Suprapubic skin (tissue), 4 donors: ENCODE data around the gene DKK3. TPM values are rescaled to one million over a fixed set of nuclear protein-coding genes. Genes with fewer than 3 reads are reported as not detected.

Experiments
- DNase-seq, 2 donors: peaks; one replicate each; pipeline ENCODE4 v3.0.0-alpha.2; 2019; ENCODE audit warnings: low spot score in 2 of 2
- H3K27ac ChIP-seq: fragments of 200-600 bp; sonication (generic); one replicate; pipeline ENCODE4 v1.5.1; 2019
- H3K27me3 ChIP-seq: fragments of 200-600 bp; sonication (generic); one replicate; pipeline ENCODE4 v1.5.1; 2019
- H3K36me3 ChIP-seq: fragments of 200-600 bp; sonication (generic); one replicate; pipeline ENCODE4 v1.5.1; 2019
- H3K4me1 ChIP-seq: fragments of 200-600 bp; sonication (generic); one replicate; pipeline ENCODE4 v1.5.1; 2019
- H3K4me3 ChIP-seq: fragments of 200-600 bp; sonication (generic); one replicate; pipeline ENCODE4 v1.5.1; 2019; ENCODE audit warnings: mild to moderate bottlenecking
- H3K9me3 ChIP-seq: fragments of 200-600 bp; sonication (generic); one replicate; pipeline ENCODE4 v1.5.1; 2019
- CTCF ChIP-seq, 2 donors: fragments of 200-600 bp in 1 of 2; fragments of 450-650 bp in 1 of 2; sonication (generic) in 1 of 2; IDR thresholded peaks; one replicate each; pipeline ENCODE4 v1.5.1; 2016 to 2019; ENCODE audit warnings: antibody characterized with exemption in 2 of 2, mild to moderate bottlenecking in 1 of 2, moderate library complexity in 1 of 2
- EP300 ChIP-seq: sonication (generic); formaldehyde crosslinking; IDR thresholded peaks from one replicate; pipeline ENCODE4 v1.6.1; 2017; ENCODE audit warnings: antibody characterized with exemption
- POLR2A ChIP-seq, 2 donors: fragments of 450-650 bp; IDR thresholded peaks; one replicate each; pipeline ENCODE4 v1.6.1; 2017; ENCODE audit warnings: antibody characterized with exemption in 2 of 2, mild to moderate bottlenecking in 2 of 2, moderate library complexity in 2 of 2
- POLR2AphosphoS5 ChIP-seq, 3 donors: sonication (generic); formaldehyde crosslinking; IDR thresholded peaks; one replicate each; pipeline ENCODE4 v1.6.1; 2017; ENCODE audit warnings: antibody characterized with exemption in 3 of 3
- WGBS: methylation state at CpG from one replicate; pipeline ENCODE4 v1.1.5; 2018; 5-methylcytosine and 5-hydroxymethylcytosine counted together
- total RNA-seq, 4 donors: library from RNA; depleted of rRNA; stranded (reverse); fragments of >200 nt; gene quantifications; one replicate each; pipeline ENCODE4 v1.1.0, GENCODE V29; 2016

DKK3 gene
- total RNA-seq = 100 to 1,000 TPM; 105 to 152 (median 137) TPM

GRCh38 chr11:12007769-12008737, at the start of gene DKK3:
Gene DKK3 (minus strand): TSS chr11:12008626. CDS start chr11:12008582, 44 bp downstream.
- Histone ChIP-seq H3K9me3 (no peaks in the 10 kb centered on the region), H3K4me3 (peak within 1 kb of the TSS; percentile 56), H3K36me3 (no peaks in the 10 kb centered on the region), H3K27me3 (peaks cover 26% of the 10 kb centered on the region), H3K4me1 (peaks cover 37% of the 10 kb centered on the region), H3K27ac (peak within 1 kb of the TSS; percentile 67)
- WGBS = 25% methylated on average over 20 of the region's 71 CpGs
- peak in 1 of 2 donors; percentile 71 for DNase-seq
- no peak for TF ChIP-seq EP300
- TF ChIP-seq POLR2AphosphoS5 (IDR thresholded peaks at IDR 0.05) = no peak

GRCh38 chr11:12057299-12057980, 49.0 kb upstream of the DKK3 start:
- DNase-seq = no peak
- Histone ChIP-seq H3K4me3 (no peak overlapping the region), H3K27me3 (no peaks in the 10 kb centered on the region), H3K4me1 (peaks cover 7% of the 10 kb centered on the region), H3K9me3 (no peaks in the 10 kb centered on the region), H3K27ac (no peak overlapping the region), H3K36me3 (no peaks in the 10 kb centered on the region)
- TF ChIP-seq CTCF (IDR thresholded peaks at IDR 0.05) (no peak), EP300 (no peak), POLR2AphosphoS5 (IDR thresholded peaks at IDR 0.05) (no peak), POLR2A (IDR thresholded peaks at IDR 0.05) (no peak)
- WGBS = 93% methylated on average over 8 of the region's 8 CpGs

GRCh38 chr11:12056119-12056518, 47.7 kb upstream of the DKK3 start:
- Histone ChIP-seq H3K4me1 (peaks cover 7% of the 10 kb centered on the region), H3K9me3 (no peaks in the 10 kb centered on the region), H3K36me3 (no peaks in the 10 kb centered on the region), H3K27me3 (no peaks in the 10 kb centered on the region), H3K4me3 (no peak overlapping the region), H3K27ac (no peak overlapping the region)
- no peak for DNase-seq
- WGBS = 64% methylated on average over 3 of the region's 3 CpGs
- TF ChIP-seq POLR2A (IDR thresholded peaks at IDR 0.05) (no peak), POLR2AphosphoS5 (IDR thresholded peaks at IDR 0.05) (no peak), CTCF (IDR thresholded peaks at IDR 0.05) (no peak), EP300 (no peak)

- DNase-seq = peak in 1 of 2 donors; percentile 50
- H3K4me3 ChIP-seq = no peak overlapping the region
- H3K27me3 ChIP-seq = no peaks in the 10 kb centered on the region
- TF ChIP-seq POLR2AphosphoS5 (IDR thresholded peaks at IDR 0.05) = no peak
- no peak for TF ChIP-seq EP300
- TF ChIP-seq CTCF (IDR thresholded peaks at IDR 0.05) = no peak
- no peak for TF ChIP-seq POLR2A (IDR thresholded peaks at IDR 0.05)
- no peak overlapping the region for H3K27ac ChIP-seq
- H3K9me3 ChIP-seq = no peaks in the 10 kb centered on the region
- no peaks in the 10 kb centered on the region for H3K36me3 ChIP-seq
- WGBS = 70% methylated on average over 3 of the region's 4 CpGs
- H3K4me1 ChIP-seq = peaks cover 28% of the 10 kb centered on the region
Observed at GRCh38 chr11:12053606-12054361, 45.4 kb upstream of the DKK3 start.
